WTC11 (cell line): ENCODE measurements around the gene INPP5E. TPM values are rescaled to one million over a fixed set of nuclear protein-coding genes. Genes with fewer than 3 reads are reported as not detected.

ENCODE experiments used
- ATF6 ChIP-seq: sonication (generic); formaldehyde crosslinking; IDR thresholded peaks from 2 replicates; pipeline ENCODE4 v1.8.1; 2023; ENCODE audit warnings: mild to moderate bottlenecking, missing genetic modification reagents
- CBFB ChIP-seq: sonication (generic); formaldehyde crosslinking; IDR thresholded peaks from 2 replicates; pipeline ENCODE4 v1.8.1; 2022; ENCODE audit warnings: mild to moderate bottlenecking, low read depth, missing genetic modification reagents
- CDX4 ChIP-seq: fragments of 250-450 bp; sonication (Bioruptor Pico); IDR thresholded peaks from 2 replicates; pipeline ENCODE4 v1.9.0; 2021; ENCODE audit warnings: moderate library complexity, mild to moderate bottlenecking, inconsistent platforms, borderline replicate concordance
- CREM ChIP-seq: sonication (generic); formaldehyde crosslinking; IDR thresholded peaks from 2 replicates; pipeline ENCODE4 v1.8.1; 2022; ENCODE audit warnings: mild to moderate bottlenecking, missing genetic modification reagents, moderate library complexity
- CTCF ChIP-seq: fragments of 200-600 bp; IDR thresholded peaks from 2 replicates; pipeline ENCODE4 v1.8.0; 2022; ENCODE audit warnings: antibody characterized with exemption
- E2F1 ChIP-seq: sonication (generic); formaldehyde crosslinking; IDR thresholded peaks from 2 replicates; pipeline ENCODE4 v1.8.0; 2022; ENCODE audit warnings: mild to moderate bottlenecking, missing genetic modification reagents
- E2F5 ChIP-seq: sonication (generic); formaldehyde crosslinking; IDR thresholded peaks from 2 replicates; pipeline ENCODE4 v1.8.1; 2022; ENCODE audit warnings: mild to moderate bottlenecking, moderate library complexity, missing genetic modification reagents
- EMX1 ChIP-seq: fragments of 250-450 bp; sonication (Bioruptor Pico); IDR thresholded peaks from 2 replicates; pipeline ENCODE4 v1.8.0; 2021; ENCODE audit warnings: mild to moderate bottlenecking
- ERG ChIP-seq: fragments of 250-450 bp; sonication (Bioruptor Pico); IDR thresholded peaks from 2 replicates; pipeline ENCODE4 v1.8.0; 2021; ENCODE audit warnings: mild to moderate bottlenecking
- ETV6 ChIP-seq: sonication (generic); formaldehyde crosslinking; IDR thresholded peaks from 2 replicates; pipeline ENCODE4 v1.8.1; 2022; ENCODE audit warnings: mild to moderate bottlenecking, missing genetic modification reagents
- FOXK1 ChIP-seq: sonication (generic); formaldehyde crosslinking; IDR thresholded peaks from 2 replicates; pipeline ENCODE4 v1.8.0; 2022; ENCODE audit warnings: mild to moderate bottlenecking, moderate library complexity, missing genetic modification reagents
- FOXP1 ChIP-seq: sonication (generic); formaldehyde crosslinking; IDR thresholded peaks from 2 replicates; pipeline ENCODE4 v1.8.0; 2022; ENCODE audit warnings: missing genetic modification reagents, mild to moderate bottlenecking, moderate library complexity, borderline replicate concordance
- NFATC4 ChIP-seq: fragments of 250-450 bp; sonication (Bioruptor Pico); IDR thresholded peaks from 2 replicates; pipeline ENCODE4 v1.9.0; 2021; ENCODE audit warnings: mild to moderate bottlenecking
- NR2C2 ChIP-seq: sonication (generic); formaldehyde crosslinking; IDR thresholded peaks from 2 replicates; pipeline ENCODE4 v1.8.0; 2022; ENCODE audit warnings: mild to moderate bottlenecking, missing genetic modification reagents
- NR3C1 ChIP-seq: sonication (generic); formaldehyde crosslinking; conservative IDR thresholded peaks from 2 replicates; pipeline ENCODE4 v1.8.1; 2023; ENCODE audit warnings: low read depth, mild to moderate bottlenecking, missing genetic modification reagents
- OVOL2 ChIP-seq: fragments of 250-450 bp; sonication (Bioruptor Pico); IDR thresholded peaks from 2 replicates; pipeline ENCODE4 v1.9.0; 2021; ENCODE audit warnings: mild to moderate bottlenecking, borderline replicate concordance
- PRDM15 ChIP-seq: sonication (generic); formaldehyde crosslinking; IDR thresholded peaks from 2 replicates; pipeline ENCODE4 v1.8.0; 2022; ENCODE audit warnings: missing genetic modification reagents
- RORB ChIP-seq: fragments of 250-450 bp; sonication (Bioruptor Pico); IDR thresholded peaks from 2 replicates; pipeline ENCODE4 v1.9.0; 2021; ENCODE audit warnings: mild to moderate bottlenecking
- SMAD4 ChIP-seq: sonication (generic); formaldehyde crosslinking; IDR thresholded peaks from 2 replicates; pipeline ENCODE4 v1.8.0; 2022; ENCODE audit warnings: mild to moderate bottlenecking, missing genetic modification reagents
- SP1 ChIP-seq: sonication (generic); formaldehyde crosslinking; conservative IDR thresholded peaks from 2 replicates; pipeline ENCODE4 v1.8.1; 2022; ENCODE audit warnings: missing genetic modification reagents
- TEAD1 ChIP-seq: sonication (generic); formaldehyde crosslinking; IDR thresholded peaks from 2 replicates; pipeline ENCODE4 v1.8.0; 2022; ENCODE audit warnings: mild to moderate bottlenecking, missing genetic modification reagents
- USF2 ChIP-seq: sonication (generic); formaldehyde crosslinking; IDR thresholded peaks from 2 replicates; pipeline ENCODE4 v1.8.1; 2023; ENCODE audit warnings: mild to moderate bottlenecking, missing genetic modification reagents, moderate library complexity
- ZBTB21 ChIP-seq: sonication (generic); formaldehyde crosslinking; IDR thresholded peaks from 2 replicates; pipeline ENCODE4 v1.8.1; 2023; ENCODE audit warnings: mild to moderate bottlenecking, missing genetic modification reagents, borderline replicate concordance
- ZNF219 ChIP-seq: sonication (generic); formaldehyde crosslinking; IDR thresholded peaks from 2 replicates; pipeline ENCODE4 v1.8.0; 2023; ENCODE audit warnings: missing genetic modification reagents, mild to moderate bottlenecking, borderline replicate concordance
- ZNF232 ChIP-seq: sonication (generic); formaldehyde crosslinking; IDR thresholded peaks from 2 replicates; pipeline ENCODE4 v1.8.0; 2022; ENCODE audit warnings: mild to moderate bottlenecking, missing genetic modification reagents
- ZNF416 ChIP-seq: fragments of 250-450 bp; sonication (Bioruptor Pico); IDR thresholded peaks from 2 replicates; pipeline ENCODE4 v1.9.0; 2021; ENCODE audit warnings: mild to moderate bottlenecking, inconsistent platforms
- ZNF671 ChIP-seq: fragments of 250-450 bp; sonication (Bioruptor Pico); IDR thresholded peaks from 2 replicates; pipeline ENCODE4 v1.8.0; 2021; ENCODE audit warnings: mild to moderate bottlenecking
- total RNA-seq: library from RNA; stranded (reverse); gene quantifications from 3 replicates; pipeline ENCODE4 v1.2.3, GENCODE V29; 2021

Gene INPP5E
- total RNA-seq, 1 experiment from 2014 or later, result 24.0 TPM

- TF ChIP-seq EMX1 (CRISPR knock-in tag) (0 out of 2 replicates have a peak, but pooled peaks have one; percentile 19), CBFB (CRISPR knock-in tag) (0 out of 2 replicates have a peak, but pooled peaks have one; percentile 40), PRDM15 (no peak), ERG (no peak), FOXK1 (CRISPR knock-in tag) (no peak), ZNF671 (CRISPR knock-in tag) (no peak), SP1 (CRISPR knock-in tag) (peak; percentile 75), ZBTB21 (CRISPR knock-in tag) (0 out of 2 replicates have a peak, but pooled peaks have one; percentile 48), ZNF416 (CRISPR knock-in tag) (no peak), E2F1 (CRISPR knock-in tag) (no peak), ETV6 (CRISPR knock-in tag) (peak; percentile 11; the same call in 1 of the 2 replicates), ATF6 (CRISPR knock-in tag) (no peak), NR2C2 (no peak), ZNF219 (CRISPR knock-in tag) (no peak), NR3C1 (CRISPR knock-in tag) (no peak), CTCF (peak; percentile 70; the same call in 1 of the 2 replicates), USF2 (CRISPR knock-in tag) (no peak), SMAD4 (CRISPR knock-in tag) (no peak), TEAD1 (CRISPR knock-in tag) (no peak), CREM (no peak; the same call in 1 of the 2 replicates), FOXP1 (CRISPR knock-in tag) (peak; percentile 83), OVOL2 (CRISPR knock-in tag) (no peak), RORB (no peak), ZNF232 (CRISPR knock-in tag) (no peak), CDX4 (CRISPR knock-in tag) (no peak), NFATC4 (CRISPR knock-in tag) (no peak), E2F5 (CRISPR knock-in tag) (no peak)
Observed at GRCh38 chr9:136439481-136440408, at the start of gene INPP5E (continued).
